ENCODE measurements around the gene SMCO4.
"Not testable (repeated sequence)": the region's sequence is repeated elsewhere in the genome, so short reads cannot be mapped to it uniquely, and the experiment has no call there.

The SMCO4 gene

GRCh38 chr11:93480756-93481155 is 62.4 kb downstream of the SMCO4 start:
- in situ Hi-C loops (cut with MboI; ENCODE audit: low sequenced_read_pairs): no loop called here

GRCh38 chr11:93480256-93480655 is 62.9 kb downstream of the SMCO4 start:
- in situ Hi-C loops (cut with MboI; ENCODE audit: low sequenced_read_pairs): no loop called here

- in situ Hi-C loops (cut with MboI; ENCODE audit: low sequenced_read_pairs): no loop called here
Observed at GRCh38 chr11:93478841-93479240, 64.3 kb downstream of the SMCO4 start.

GRCh38 chr11:93477684-93478234 is 65.4 kb downstream of the SMCO4 start:
- in situ Hi-C loops (cut with MboI; ENCODE audit: low sequenced_read_pairs): no loop called here

- in situ Hi-C loops (cut with MboI; ENCODE audit: low sequenced_read_pairs): no loop called here
Observed at GRCh38 chr11:93476796-93477195, 66.4 kb downstream of the SMCO4 start.

- in situ Hi-C loops (cut with MboI; ENCODE audit: low sequenced_read_pairs): no loop called here
Observed at GRCh38 chr11:93474123-93474522, 69.1 kb downstream of the SMCO4 start.

GRCh38 chr11:93468290-93468689 is 74.9 kb downstream of the SMCO4 start:
- in situ Hi-C loops (cut with MboI; ENCODE audit: low sequenced_read_pairs): no loop called here

GRCh38 chr11:93467054-93467453 is 76.1 kb downstream of the SMCO4 start:
- in situ Hi-C loops (cut with MboI; ENCODE audit: low sequenced_read_pairs): no loop called here

GRCh38 chr11:93464927-93465540 is 78.2 kb downstream of the SMCO4 start:
- in situ Hi-C loops (cut with MboI; ENCODE audit: low sequenced_read_pairs): no loop called here

- in situ Hi-C loops (cut with MboI; ENCODE audit: low sequenced_read_pairs): not testable (repeated sequence)
Observed at GRCh38 chr11:93463666-93464065, 79.5 kb downstream of the SMCO4 start.

GRCh38 chr11:93458286-93458685 is 84.9 kb downstream of the SMCO4 start:
- in situ Hi-C loops (cut with MboI; ENCODE audit: low sequenced_read_pairs): no loop called here

- in situ Hi-C loops (cut with MboI; ENCODE audit: low sequenced_read_pairs): no loop called here
Observed at GRCh38 chr11:93444617-93445073, 98.5 kb downstream of the SMCO4 start.

- in situ Hi-C loops (cut with MboI; ENCODE audit: low sequenced_read_pairs): not testable (repeated sequence)
Observed at GRCh38 chr11:93443232-93443631, 100.0 kb downstream of the SMCO4 start.

- in situ Hi-C loops (cut with MboI; ENCODE audit: low sequenced_read_pairs): no loop called here
Observed at GRCh38 chr11:93432247-93432646, 110.9 kb downstream of the SMCO4 start.
